BLaER1 (cell line): ENCODE data around the gene KLF14.
"Not testable (repeated sequence)": the region's sequence is repeated elsewhere in the genome, so short reads cannot be mapped to it uniquely, and the experiment has no call there.

Experiments
- H3K27ac ChIP-seq: shearing (Covaris generic); formaldehyde crosslinking; 2 replicates; pipeline ENCODE4 v1.8.1; 2022
- H3K27me3 ChIP-seq: shearing (Covaris generic); formaldehyde crosslinking; 2 replicates; pipeline ENCODE4 v1.8.1; 2022
- H3K36me3 ChIP-seq: shearing (Covaris generic); formaldehyde crosslinking; 2 replicates; pipeline ENCODE4 v1.8.1; 2022
- H3K4me1 ChIP-seq: shearing (Covaris generic); formaldehyde crosslinking; 2 replicates; pipeline ENCODE4 v1.8.1; 2022
- H3K4me2 ChIP-seq: shearing (Covaris generic); formaldehyde crosslinking; 2 replicates; pipeline ENCODE4 v1.8.1; 2022
- H3K4me3 ChIP-seq: shearing (Covaris generic); formaldehyde crosslinking; 2 replicates; pipeline ENCODE4 v1.8.1; 2022
- H3K9ac ChIP-seq: shearing (Covaris generic); formaldehyde crosslinking; 2 replicates; pipeline ENCODE4 v1.8.1; 2022
- H3K9me3 ChIP-seq: shearing (Covaris generic); formaldehyde crosslinking; 2 replicates; pipeline ENCODE4 v1.8.1; 2022
- H4K20me1 ChIP-seq: shearing (Covaris generic); formaldehyde crosslinking; 2 replicates; pipeline ENCODE4 v1.8.1; 2022
- Cebpa-rat ChIP-seq: shearing (Covaris generic); IDR thresholded peaks from 2 replicates; pipeline ENCODE4 v1.8.1; 2022

KLF14 gene

DNA sequence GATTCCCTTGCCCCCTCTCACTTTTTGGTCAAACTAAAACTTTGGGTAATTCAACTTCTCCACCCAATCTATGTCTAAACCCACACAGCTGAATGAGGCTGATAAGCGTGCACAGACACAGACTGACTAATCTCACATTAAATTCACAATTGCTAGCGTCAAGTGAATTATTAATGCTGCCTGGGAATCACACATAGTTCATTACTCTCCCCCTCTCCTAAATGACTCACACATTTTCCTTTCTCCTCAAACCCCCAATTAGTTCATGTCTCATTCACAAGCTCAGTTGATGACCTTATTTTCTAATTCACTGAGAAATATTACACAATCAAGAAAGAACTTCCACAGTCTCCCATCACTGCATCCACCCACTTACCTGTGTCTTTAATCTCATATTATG is 14.5 kb downstream of the KLF14 start:
- no peaks in the 10 kb centered on the region for H3K4me1 ChIP-seq
- H3K4me3 ChIP-seq = no peak overlapping the region
- H3K27ac ChIP-seq = no peak overlapping the region
- H3K27me3 ChIP-seq = no peaks in the 10 kb centered on the region
- no peaks in the 10 kb centered on the region for H3K9me3 ChIP-seq
- no peak overlapping the region for H3K9ac ChIP-seq
- no peak overlapping the region for H3K4me2 ChIP-seq
- TF ChIP-seq Cebpa-rat = no peak
- H4K20me1 ChIP-seq = no peaks in the 10 kb centered on the region
- no peaks in the 10 kb centered on the region for H3K36me3 ChIP-seq

DNA sequence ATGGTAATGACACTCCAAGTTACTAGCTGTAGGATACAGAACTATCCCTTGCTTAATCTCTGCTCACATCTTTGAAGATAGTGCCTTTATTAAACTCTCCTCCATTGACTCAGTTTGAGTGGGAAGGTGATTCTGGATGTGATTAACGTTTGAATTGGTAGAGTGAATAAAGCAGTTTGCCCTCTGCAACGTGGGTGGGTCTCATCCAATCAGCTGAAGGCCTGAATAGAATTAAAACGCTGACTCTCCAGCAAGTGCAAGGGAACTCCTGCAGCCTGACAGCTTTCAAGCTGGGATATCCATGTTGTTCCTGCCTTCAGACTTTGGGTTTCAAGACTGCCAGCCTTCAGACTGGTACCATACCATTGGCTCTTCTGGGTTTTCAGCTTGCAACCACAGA is 21.6 kb downstream of the KLF14 start:
- H3K27ac ChIP-seq = no peak overlapping the region
- H3K4me2 ChIP-seq = no peak overlapping the region
- no peaks in the 10 kb centered on the region for H3K4me1 ChIP-seq
- no peak for TF ChIP-seq Cebpa-rat
- no peaks in the 10 kb centered on the region for H3K36me3 ChIP-seq
- H3K4me3 ChIP-seq = no peak overlapping the region
- H3K9ac ChIP-seq = no peak overlapping the region
- H4K20me1 ChIP-seq = no peaks in the 10 kb centered on the region
- no peaks in the 10 kb centered on the region for H3K27me3 ChIP-seq
- no peaks in the 10 kb centered on the region for H3K9me3 ChIP-seq

DNA sequence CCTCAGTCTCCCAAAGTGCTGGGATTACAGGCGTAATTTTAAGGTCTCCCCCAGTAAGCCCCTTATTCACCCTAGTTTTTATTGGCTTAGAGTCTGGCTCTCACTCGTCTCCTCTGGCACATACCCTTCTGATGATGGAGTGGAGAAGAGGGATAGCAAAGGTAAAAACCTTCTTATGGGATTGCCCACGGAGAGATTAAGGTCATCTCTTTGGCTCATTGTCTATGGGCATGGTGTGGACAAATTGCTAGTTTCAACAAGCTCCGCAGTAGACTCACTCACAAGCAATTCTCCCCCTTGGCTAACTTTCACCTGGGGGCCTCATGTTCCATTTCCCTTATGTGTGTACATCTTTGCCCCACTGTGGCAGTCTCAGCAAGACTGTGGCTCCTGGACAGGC is 25.2 kb downstream of the KLF14 start:
- Histone ChIP-seq H4K20me1 (no peaks in the 10 kb centered on the region), H3K27ac (no peak overlapping the region), H3K9ac (no peak overlapping the region), H3K4me3 (no peak overlapping the region), H3K4me2 (no peak overlapping the region), H3K4me1 (no peaks in the 10 kb centered on the region), H3K27me3 (no peaks in the 10 kb centered on the region), H3K9me3 (no peaks in the 10 kb centered on the region), H3K36me3 (no peaks in the 10 kb centered on the region)
- no peak for TF ChIP-seq Cebpa-rat

DNA sequence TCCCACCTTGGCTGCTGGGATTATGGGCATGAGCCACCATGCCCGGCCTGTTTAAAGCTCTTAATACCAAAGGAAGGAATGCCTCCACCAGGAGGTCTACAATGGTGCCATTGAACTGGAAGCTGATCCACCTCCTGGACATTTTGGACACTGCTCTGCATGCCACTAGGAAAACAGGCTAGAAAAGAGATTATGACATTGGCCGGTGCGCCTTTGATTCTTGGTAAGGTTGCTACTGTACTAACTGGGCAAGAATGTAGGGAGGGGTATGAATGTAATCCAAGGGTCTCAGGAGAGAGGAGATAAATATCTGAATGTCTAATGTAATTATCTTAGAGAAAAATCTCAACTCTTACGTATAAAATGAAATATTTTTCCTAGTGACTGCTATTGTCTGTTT is 26.0 kb downstream of the KLF14 start:
- Histone ChIP-seq H3K4me3 (no peak overlapping the region), H3K36me3 (no peaks in the 10 kb centered on the region), H3K27ac (no peak overlapping the region), H3K27me3 (no peaks in the 10 kb centered on the region), H3K9me3 (no peaks in the 10 kb centered on the region), H3K4me1 (no peaks in the 10 kb centered on the region), H3K9ac (no peak overlapping the region), H3K4me2 (no peak overlapping the region), H4K20me1 (no peaks in the 10 kb centered on the region)
- no peak for TF ChIP-seq Cebpa-rat

DNA sequence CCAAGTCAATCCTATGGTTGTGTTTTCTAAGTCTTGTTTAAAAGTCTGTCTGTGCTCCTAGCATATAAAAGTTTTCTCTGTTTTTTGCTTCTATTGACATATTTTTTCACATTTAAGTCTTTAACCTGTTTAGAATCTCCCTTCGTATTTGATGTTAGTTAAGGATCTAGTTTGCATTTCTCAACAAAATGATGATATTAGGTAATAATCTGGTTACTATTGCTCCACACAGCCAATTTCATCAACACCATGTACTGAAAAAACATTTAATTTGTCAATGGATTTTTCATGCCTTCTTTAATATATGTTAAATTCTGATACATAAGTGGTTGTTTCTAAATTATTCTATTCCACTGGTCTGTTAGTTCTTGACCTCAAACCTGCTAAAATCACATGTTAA is 30.2 kb downstream of the KLF14 start:
- no peak overlapping the region for H3K9ac ChIP-seq
- no peaks in the 10 kb centered on the region for H3K27me3 ChIP-seq
- H3K9me3 ChIP-seq = no peaks in the 10 kb centered on the region
- H3K4me2 ChIP-seq = no peak overlapping the region
- H3K36me3 ChIP-seq = no peaks in the 10 kb centered on the region
- H3K4me1 ChIP-seq = no peaks in the 10 kb centered on the region
- no peak for TF ChIP-seq Cebpa-rat
- no peaks in the 10 kb centered on the region for H4K20me1 ChIP-seq
- no peak overlapping the region for H3K4me3 ChIP-seq
- no peak overlapping the region for H3K27ac ChIP-seq

DNA sequence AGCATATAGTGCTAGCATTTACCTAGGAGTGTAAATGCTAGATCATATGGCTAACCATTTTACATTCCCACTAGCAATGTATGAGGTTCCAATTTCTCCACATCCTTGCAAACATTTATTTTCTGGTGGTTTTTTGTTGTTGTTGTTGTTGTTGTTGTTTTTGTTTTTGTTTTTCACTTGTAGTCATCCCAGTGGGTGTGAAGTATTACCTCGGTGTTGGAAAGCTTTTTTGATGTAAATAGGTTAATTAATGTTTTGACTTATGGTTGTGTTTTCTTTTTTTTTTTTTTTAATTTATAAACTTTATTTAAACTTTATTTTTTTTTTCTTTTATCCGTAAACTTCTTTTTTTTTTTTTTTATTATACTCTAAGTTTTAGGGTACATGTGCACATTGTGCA is 32.4 kb downstream of the KLF14 start:
- H3K27ac ChIP-seq = no peak overlapping the region
- no peak overlapping the region for H3K9ac ChIP-seq
- TF ChIP-seq Cebpa-rat = no peak
- H3K9me3 ChIP-seq = no peaks in the 10 kb centered on the region
- H4K20me1 ChIP-seq = no peaks in the 10 kb centered on the region
- no peaks in the 10 kb centered on the region for H3K27me3 ChIP-seq
- H3K4me3 ChIP-seq = no peak overlapping the region
- no peak overlapping the region for H3K4me2 ChIP-seq
- no peaks in the 10 kb centered on the region for H3K36me3 ChIP-seq
- H3K4me1 ChIP-seq = no peaks in the 10 kb centered on the region

DNA sequence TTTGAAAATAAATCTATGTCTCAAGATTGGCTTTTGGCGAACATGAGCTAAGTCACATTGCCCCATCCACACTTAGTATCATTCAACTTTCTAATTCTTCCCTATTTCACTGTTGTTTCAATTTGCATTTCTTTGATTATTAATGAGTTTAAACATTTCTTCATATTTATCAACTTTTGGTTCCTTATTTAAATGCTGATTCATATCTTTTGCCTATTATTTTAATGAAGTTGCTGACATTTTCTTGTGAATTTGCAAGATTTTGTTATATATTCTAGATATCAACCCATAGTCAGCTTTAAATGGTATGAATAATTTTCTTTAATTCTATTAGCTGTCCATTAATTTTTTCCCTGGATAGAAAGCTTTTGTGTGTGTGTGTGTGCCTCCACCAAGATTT is 33.2 kb downstream of the KLF14 start:
- Histone ChIP-seq H3K27ac (no peak overlapping the region), H4K20me1 (no peaks in the 10 kb centered on the region), H3K4me2 (no peak overlapping the region), H3K36me3 (no peaks in the 10 kb centered on the region), H3K27me3 (no peaks in the 10 kb centered on the region), H3K9me3 (no peaks in the 10 kb centered on the region), H3K4me1 (no peaks in the 10 kb centered on the region), H3K9ac (no peak overlapping the region), H3K4me3 (no peak overlapping the region)
- TF ChIP-seq Cebpa-rat = no peak

DNA sequence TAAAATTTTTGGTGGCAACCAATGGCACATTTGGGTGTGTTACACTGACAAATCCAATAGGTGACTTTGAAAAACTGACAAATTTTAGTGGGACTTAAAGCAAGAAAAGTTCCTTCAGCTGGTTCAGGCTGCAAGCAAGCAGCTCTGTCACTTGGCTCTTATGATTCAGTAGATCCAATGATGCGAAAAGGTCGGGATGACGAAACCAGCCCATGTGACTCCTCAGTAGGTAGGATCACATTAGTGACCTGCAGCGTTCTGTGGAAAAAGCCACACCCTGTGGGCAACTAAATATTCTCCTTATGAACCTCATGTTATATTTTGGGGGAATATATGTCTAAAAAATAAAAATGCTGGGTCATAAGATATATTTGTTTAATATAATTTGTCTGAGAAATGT is 34.3 kb downstream of the KLF14 start:
- Histone ChIP-seq H3K27ac (no peak overlapping the region), H3K4me3 (no peak overlapping the region), H3K4me2 (no peak overlapping the region), H3K9me3 (no peaks in the 10 kb centered on the region), H3K27me3 (no peaks in the 10 kb centered on the region), H3K9ac (no peak overlapping the region), H4K20me1 (no peaks in the 10 kb centered on the region), H3K36me3 (no peaks in the 10 kb centered on the region), H3K4me1 (no peaks in the 10 kb centered on the region)
- no peak for TF ChIP-seq Cebpa-rat

DNA sequence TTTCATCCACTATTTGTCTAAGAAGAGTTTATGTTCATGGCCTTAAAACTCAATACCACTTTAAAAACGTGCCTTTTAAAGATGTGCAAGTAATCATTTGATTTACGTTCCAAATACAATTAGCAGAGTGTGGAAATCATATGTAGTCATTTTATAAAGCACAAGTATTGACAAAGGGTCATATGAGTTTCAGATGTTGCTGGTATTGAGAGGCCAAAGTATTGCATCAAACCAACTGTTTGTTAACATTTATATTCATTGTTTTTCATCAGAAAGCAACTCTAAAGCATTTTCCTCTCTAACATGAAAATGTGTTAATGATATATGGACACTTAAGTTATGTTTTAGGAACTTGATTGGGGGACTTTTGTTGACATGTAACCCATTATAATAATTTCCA is 36.2 kb downstream of the KLF14 start:
- Histone ChIP-seq H3K27ac (no peak overlapping the region), H3K9me3 (no peaks in the 10 kb centered on the region), H3K9ac (no peak overlapping the region), H3K36me3 (no peaks in the 10 kb centered on the region), H3K4me3 (no peak overlapping the region), H3K4me1 (no peaks in the 10 kb centered on the region), H3K4me2 (no peak overlapping the region), H3K27me3 (no peaks in the 10 kb centered on the region), H4K20me1 (no peaks in the 10 kb centered on the region)
- no peak for TF ChIP-seq Cebpa-rat

DNA sequence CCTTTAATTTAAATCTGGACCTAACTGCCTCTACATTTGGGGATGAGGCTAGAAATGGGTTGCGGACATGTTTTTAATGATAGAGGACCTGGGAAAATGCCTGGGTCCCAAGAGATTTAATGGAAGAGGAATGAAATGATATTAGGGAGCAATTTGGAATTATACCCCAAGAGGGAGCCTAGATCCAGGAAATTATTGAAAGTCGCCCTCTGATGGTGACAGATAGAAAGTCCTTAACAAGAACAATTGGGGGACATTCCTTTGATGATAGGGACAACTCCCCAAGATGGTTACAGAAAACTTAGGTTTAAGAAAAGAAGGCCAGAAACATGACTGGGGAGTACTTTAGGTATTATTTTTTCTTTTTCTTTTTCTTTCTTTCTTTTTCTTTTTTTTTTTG is 38.2 kb downstream of the KLF14 start:
- no peaks in the 10 kb centered on the region for H3K4me1 ChIP-seq
- no peak overlapping the region for H3K4me2 ChIP-seq
- H4K20me1 ChIP-seq = no peaks in the 10 kb centered on the region
- H3K4me3 ChIP-seq = no peak overlapping the region
- H3K9ac ChIP-seq = no peak overlapping the region
- no peaks in the 10 kb centered on the region for H3K27me3 ChIP-seq
- no peak overlapping the region for H3K27ac ChIP-seq
- no peaks in the 10 kb centered on the region for H3K9me3 ChIP-seq
- no peaks in the 10 kb centered on the region for H3K36me3 ChIP-seq
- TF ChIP-seq Cebpa-rat = no peak

DNA sequence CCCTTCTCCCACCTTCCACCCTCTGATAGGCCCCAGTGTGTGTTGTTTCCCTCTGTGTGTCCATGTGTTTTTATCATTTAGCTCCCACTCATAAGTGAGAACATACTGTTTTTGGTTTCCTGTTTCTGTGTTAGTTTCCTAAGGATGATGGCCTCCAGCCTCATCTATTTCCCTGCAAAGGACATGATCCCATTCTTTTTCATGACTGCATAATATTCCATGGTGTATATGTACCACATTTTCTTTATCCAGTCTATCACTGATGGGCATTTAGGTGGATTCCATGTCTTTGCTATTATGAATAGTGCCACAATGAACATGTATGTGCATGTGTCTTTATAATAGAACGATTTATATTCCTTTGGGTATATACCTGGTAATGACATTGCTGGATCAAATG is 41.6 kb downstream of the KLF14 start:
- H3K4me3 ChIP-seq, H4K20me1 ChIP-seq, H3K36me3 ChIP-seq, H3K27me3 ChIP-seq, H3K27ac ChIP-seq, H3K4me1 ChIP-seq, H3K4me2 ChIP-seq, H3K9ac ChIP-seq: not testable (repeated sequence)
- peaks cover 11% of the 10 kb centered on the region; the same call in 1 of the 2 replicates for H3K9me3 ChIP-seq
